HepG2 (cell line): ENCODE measurements around the gene CAV3. TPM values are rescaled to one million over a fixed set of nuclear protein-coding genes. Genes with fewer than 3 reads are reported as not detected.

Experiments used
- AGO1 ChIP-seq: fragments of 200-400 bp; formaldehyde crosslinking; IDR thresholded peaks from 2 replicates; pipeline ENCODE4 v1.6.1; 2017; ENCODE audit warnings: mild to moderate bottlenecking, low read depth, low read length, moderate library complexity; ENCODE audit not compliant: poor library complexity, severe bottlenecking
- CCDC6 ChIP-seq: sonication (generic); formaldehyde crosslinking; IDR thresholded peaks from 2 replicates; pipeline ENCODE4 v1.8.1; 2022; ENCODE audit warnings: mild to moderate bottlenecking, missing genetic modification reagents, moderate library complexity
- DR1 ChIP-seq: sonication (generic); formaldehyde crosslinking; IDR thresholded peaks from 2 replicates; pipeline ENCODE4 v1.8.0; 2021; ENCODE audit warnings: mild to moderate bottlenecking, missing genetic modification reagents, inconsistent platforms
- GATAD2A ChIP-seq: IDR thresholded peaks from 2 replicates; pipeline ENCODE4 v1.6.1; 2016
- GPN1 ChIP-seq: sonication (generic); formaldehyde crosslinking; IDR thresholded peaks from 2 replicates; pipeline ENCODE4 v1.5.1; 2020; ENCODE audit warnings: missing genetic modification reagents, borderline replicate concordance
- PHF21A ChIP-seq: sonication (generic); formaldehyde crosslinking; IDR thresholded peaks from 2 replicates; pipeline ENCODE4 v1.5.0; 2020; ENCODE audit warnings: mild to moderate bottlenecking, missing genetic modification reagents
- SNAPC2 ChIP-seq: sonication (generic); formaldehyde crosslinking; IDR thresholded peaks from 2 replicates; pipeline ENCODE4 v1.8.1; 2022; ENCODE audit warnings: mild to moderate bottlenecking, missing genetic modification reagents
- SUZ12 ChIP-seq: fragments of 150-350 bp; IDR thresholded peaks from 2 replicates; pipeline ENCODE4 v1.6.1; 2014; ENCODE audit warnings: low read depth, low read length
- TBL1XR1 ChIP-seq: fragments of 150-350 bp; IDR thresholded peaks from 2 replicates; pipeline ENCODE4 v1.6.1; 2014; ENCODE audit warnings: borderline replicate concordance, low read length; ENCODE audit not compliant: partially characterized antibody
- THAP11 ChIP-seq: IDR thresholded peaks from 2 replicates; pipeline ENCODE4 v1.6.1; 2016; ENCODE audit warnings: missing biosample characterization, missing genetic modification reagents
- ZC3H13 ChIP-seq: sonication (generic); formaldehyde crosslinking; IDR thresholded peaks from 2 replicates; pipeline ENCODE4 v1.8.1; 2023; ENCODE audit warnings: mild to moderate bottlenecking, missing genetic modification reagents, moderate library complexity
- ZMYM4 ChIP-seq: sonication (generic); formaldehyde crosslinking; IDR thresholded peaks from 2 replicates; pipeline ENCODE4 v1.8.1; 2023; ENCODE audit warnings: mild to moderate bottlenecking, missing genetic modification reagents
- ZNF230 ChIP-seq: sonication (generic); formaldehyde crosslinking; IDR thresholded peaks from 2 replicates; pipeline ENCODE4 v1.4.0; 2020; ENCODE audit warnings: mild to moderate bottlenecking, missing genetic modification reagents
- ZNF484 ChIP-seq: sonication (generic); formaldehyde crosslinking; IDR thresholded peaks from 2 replicates; pipeline ENCODE4 v1.5.1; 2020; ENCODE audit warnings: mild to moderate bottlenecking, low read depth, missing genetic modification reagents, borderline replicate concordance
- ZNF776 ChIP-seq: sonication (generic); formaldehyde crosslinking; IDR thresholded peaks from 2 replicates; pipeline ENCODE4 v1.4.0; 2020; ENCODE audit warnings: mild to moderate bottlenecking, missing genetic modification reagents
- ZNF781 ChIP-seq: sonication (generic); formaldehyde crosslinking; IDR thresholded peaks from 2 replicates; pipeline ENCODE4 v1.5.1; 2020; ENCODE audit warnings: borderline replicate concordance, mild to moderate bottlenecking, missing genetic modification reagents; ENCODE audit errors: not compliant biosample characterization
- ZSCAN31 ChIP-seq: sonication (generic); formaldehyde crosslinking; IDR thresholded peaks from 2 replicates; pipeline ENCODE4 v1.5.0; 2020; ENCODE audit warnings: low read depth, mild to moderate bottlenecking, missing genetic modification reagents
- polyA plus RNA-seq, 8 experiments: library from polyadenylated mRNA; depleted of rRNA in 3 of 8; stranded (reverse) in 7 of 8; unstranded in 1 of 8; fragments of >200 nt; fragmentation: Illumina TruSeq in 4 of 8; extraction: Trizol in 4 of 8; gene quantifications; 2 replicates each; pipeline versions ENCODE4 v1.2.1 to v1.2.3, GENCODE V29; 2011 to 2016; ENCODE audit warnings: low read depth in 4 of 8, missing spikeins in 1 of 8, mixed read lengths in 1 of 8; ENCODE audit not compliant: insufficient read depth in 1 of 8
- total RNA-seq, 5 experiments: library from RNA; depleted of rRNA; stranded (reverse); fragments of >200 nt; fragmentation: Illumina TruSeq; extraction: Trizol; gene quantifications; 2 replicates each; pipeline ENCODE4 v1.2.3, GENCODE V29; 2016; ENCODE audit warnings: low read depth in 1 of 5
- TF ChIP-seq, protein P1 (sequence below): sonication (generic); formaldehyde crosslinking; IDR thresholded peaks from 2 replicates; pipeline ENCODE4 v1.4.0; 2020; ENCODE audit warnings: missing genetic modification reagents
- TF ChIP-seq, protein P2 (sequence below): sonication (generic); formaldehyde crosslinking; IDR thresholded peaks from 2 replicates; pipeline ENCODE4 v1.8.0; 2022; ENCODE audit warnings: missing genetic modification reagents, mild to moderate bottlenecking, moderate library complexity, borderline replicate concordance
- TF ChIP-seq, protein P3 (sequence below): sonication (generic); formaldehyde crosslinking; IDR thresholded peaks from 2 replicates; pipeline ENCODE4 v1.5.0; 2020; ENCODE audit warnings: mild to moderate bottlenecking, missing genetic modification reagents

The CAV3 gene
- total and polyA plus RNA-seq, 2 of the 13 experiments (the other 11 are each of a cell fraction or from before 2014, with no cell fraction given) = not detected

DNA sequence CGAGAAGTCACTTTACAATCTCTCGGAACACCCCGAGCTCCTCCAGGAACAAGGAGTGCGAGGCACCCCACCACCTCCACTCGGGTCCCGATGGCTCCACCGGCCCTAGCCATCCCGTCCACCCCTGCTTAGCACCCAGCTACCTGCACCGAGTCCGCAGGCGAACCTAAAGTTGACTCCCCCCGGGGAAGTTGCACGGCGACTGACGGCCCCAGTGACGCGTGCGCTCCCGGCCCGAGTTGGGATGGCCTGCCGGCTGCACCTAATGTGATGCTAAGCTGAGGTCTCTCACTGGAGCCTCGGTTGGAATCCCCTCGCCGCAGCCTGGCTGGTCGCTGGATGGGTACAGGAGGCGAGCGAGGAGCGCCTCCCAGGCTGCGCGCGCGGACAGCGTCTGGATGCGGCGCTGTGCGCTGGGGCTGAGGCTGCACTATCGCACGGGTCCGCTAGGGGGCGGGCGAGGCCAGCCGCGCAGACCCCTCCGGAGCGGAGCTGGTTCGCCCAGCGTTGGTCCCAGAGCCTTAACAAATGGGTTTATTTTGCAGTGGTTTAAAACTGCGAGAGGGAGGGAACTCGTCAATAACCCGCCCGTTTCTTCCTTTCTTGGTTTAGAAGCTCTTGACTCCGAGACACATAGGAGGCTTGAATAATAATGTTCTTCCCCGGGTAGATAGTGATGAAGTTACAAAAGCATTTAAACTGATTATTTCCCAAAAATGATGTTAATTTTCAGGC lies 35.7 kb downstream of the CAV3 start, which contains the start of gene OXTR (continued):
- no peak for TF ChIP-seq TBL1XR1
- TF ChIP-seq, protein P1, sequence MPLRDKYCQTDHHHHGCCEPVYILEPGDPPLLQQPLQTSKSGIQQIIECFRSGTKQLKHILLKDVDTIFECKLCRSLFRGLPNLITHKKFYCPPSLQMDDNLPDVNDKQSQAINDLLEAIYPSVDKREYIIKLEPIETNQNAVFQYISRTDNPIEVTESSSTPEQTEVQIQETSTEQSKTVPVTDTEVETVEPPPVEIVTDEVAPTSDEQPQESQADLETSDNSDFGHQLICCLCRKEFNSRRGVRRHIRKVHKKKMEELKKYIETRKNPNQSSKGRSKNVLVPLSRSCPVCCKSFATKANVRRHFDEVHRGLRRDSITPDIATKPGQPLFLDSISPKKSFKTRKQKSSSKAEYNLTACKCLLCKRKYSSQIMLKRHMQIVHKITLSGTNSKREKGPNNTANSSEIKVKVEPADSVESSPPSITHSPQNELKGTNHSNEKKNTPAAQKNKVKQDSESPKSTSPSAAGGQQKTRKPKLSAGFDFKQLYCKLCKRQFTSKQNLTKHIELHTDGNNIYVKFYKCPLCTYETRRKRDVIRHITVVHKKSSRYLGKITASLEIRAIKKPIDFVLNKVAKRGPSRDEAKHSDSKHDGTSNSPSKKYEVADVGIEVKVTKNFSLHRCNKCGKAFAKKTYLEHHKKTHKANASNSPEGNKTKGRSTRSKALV (CRISPR knock-in tag) = peak; percentile 100
- TF ChIP-seq ZC3H13 (CRISPR knock-in tag) = no peak
- 0 out of 2 replicates have a peak, but pooled peaks have one; percentile 44 for TF ChIP-seq ZNF776 (CRISPR knock-in tag)
- no peak for TF ChIP-seq ZNF230 (CRISPR knock-in tag)
- TF ChIP-seq, protein P2, sequence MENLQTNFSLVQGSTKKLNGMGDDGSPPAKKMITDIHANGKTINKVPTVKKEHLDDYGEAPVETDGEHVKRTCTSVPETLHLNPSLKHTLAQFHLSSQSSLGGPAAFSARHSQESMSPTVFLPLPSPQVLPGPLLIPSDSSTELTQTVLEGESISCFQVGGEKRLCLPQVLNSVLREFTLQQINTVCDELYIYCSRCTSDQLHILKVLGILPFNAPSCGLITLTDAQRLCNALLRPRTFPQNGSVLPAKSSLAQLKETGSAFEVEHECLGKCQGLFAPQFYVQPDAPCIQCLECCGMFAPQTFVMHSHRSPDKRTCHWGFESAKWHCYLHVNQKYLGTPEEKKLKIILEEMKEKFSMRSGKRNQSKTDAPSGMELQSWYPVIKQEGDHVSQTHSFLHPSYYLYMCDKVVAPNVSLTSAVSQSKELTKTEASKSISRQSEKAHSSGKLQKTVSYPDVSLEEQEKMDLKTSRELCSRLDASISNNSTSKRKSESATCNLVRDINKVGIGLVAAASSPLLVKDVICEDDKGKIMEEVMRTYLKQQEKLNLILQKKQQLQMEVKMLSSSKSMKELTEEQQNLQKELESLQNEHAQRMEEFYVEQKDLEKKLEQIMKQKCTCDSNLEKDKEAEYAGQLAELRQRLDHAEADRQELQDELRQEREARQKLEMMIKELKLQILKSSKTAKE = no peak
- TF ChIP-seq GPN1 (CRISPR knock-in tag) = no peak
- no peak for TF ChIP-seq ZMYM4
- TF ChIP-seq SNAPC2 = no peak
- peak; percentile 41; the same call in 1 of the 2 replicates for TF ChIP-seq PHF21A (CRISPR knock-in tag)
- TF ChIP-seq ZNF781 (CRISPR knock-in tag) = no peak
- TF ChIP-seq SUZ12 = no peak
- TF ChIP-seq AGO1 = peak; percentile 42
- 0 out of 2 replicates have a peak, but pooled peaks have one; percentile 8 for TF ChIP-seq CCDC6 (CRISPR knock-in tag)
- TF ChIP-seq THAP11 (CRISPR knock-in tag) = 0 out of 2 replicates have a peak, but pooled peaks have one; percentile 47
- no peak for TF ChIP-seq ZNF484 (CRISPR knock-in tag)
- 0 out of 2 replicates have a peak, but pooled peaks have one; percentile 35 for TF ChIP-seq DR1 (CRISPR knock-in tag)
- TF ChIP-seq GATAD2A (CRISPR knock-in tag) = no peak; the same call in 1 of the 2 replicates
- TF ChIP-seq ZSCAN31 (CRISPR knock-in tag) = 0 out of 2 replicates have a peak, but pooled peaks have one; percentile 45
- TF ChIP-seq, protein P3, sequence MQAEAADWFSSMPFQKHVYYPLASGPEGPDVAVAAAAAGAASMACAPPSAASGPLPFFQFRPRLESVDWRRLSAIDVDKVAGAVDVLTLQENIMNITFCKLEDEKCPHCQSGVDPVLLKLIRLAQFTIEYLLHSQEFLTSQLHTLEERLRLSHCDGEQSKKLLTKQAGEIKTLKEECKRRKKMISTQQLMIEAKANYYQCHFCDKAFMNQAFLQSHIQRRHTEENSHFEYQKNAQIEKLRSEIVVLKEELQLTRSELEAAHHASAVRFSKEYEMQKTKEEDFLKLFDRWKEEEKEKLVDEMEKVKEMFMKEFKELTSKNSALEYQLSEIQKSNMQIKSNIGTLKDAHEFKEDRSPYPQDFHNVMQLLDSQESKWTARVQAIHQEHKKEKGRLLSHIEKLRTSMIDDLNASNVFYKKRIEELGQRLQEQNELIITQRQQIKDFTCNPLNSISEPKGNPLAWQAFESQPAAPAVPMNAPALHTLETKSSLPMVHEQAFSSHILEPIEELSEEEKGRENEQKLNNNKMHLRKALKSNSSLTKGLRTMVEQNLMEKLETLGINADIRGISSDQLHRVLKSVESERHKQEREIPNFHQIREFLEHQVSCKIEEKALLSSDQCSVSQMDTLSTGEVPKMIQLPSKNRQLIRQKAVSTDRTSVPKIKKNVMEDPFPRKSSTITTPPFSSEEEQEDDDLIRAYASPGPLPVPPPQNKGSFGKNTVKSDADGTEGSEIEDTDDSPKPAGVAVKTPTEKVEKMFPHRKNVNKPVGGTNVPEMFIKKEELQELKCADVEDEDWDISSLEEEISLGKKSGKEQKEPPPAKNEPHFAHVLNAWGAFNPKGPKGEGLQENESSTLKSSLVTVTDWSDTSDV = no peak
